NCI-H1417 treated with DMSO at 0.1 percent for 48 hours (cell line): ENCODE measurements around the gene PAXIP1.
A peak's percentile ranks its signal among the peaks of the same experiment; 100 is the strongest.
"Not testable (repeated sequence)": the region's sequence is repeated elsewhere in the genome, so short reads cannot be mapped to it uniquely, and the experiment has no call there.

Source experiments
- DNase-seq: peaks from one replicate; lab custom pipeline; 2025; lab: John Stamatoyannopoulos, UW

The PAXIP1 gene, protein sequence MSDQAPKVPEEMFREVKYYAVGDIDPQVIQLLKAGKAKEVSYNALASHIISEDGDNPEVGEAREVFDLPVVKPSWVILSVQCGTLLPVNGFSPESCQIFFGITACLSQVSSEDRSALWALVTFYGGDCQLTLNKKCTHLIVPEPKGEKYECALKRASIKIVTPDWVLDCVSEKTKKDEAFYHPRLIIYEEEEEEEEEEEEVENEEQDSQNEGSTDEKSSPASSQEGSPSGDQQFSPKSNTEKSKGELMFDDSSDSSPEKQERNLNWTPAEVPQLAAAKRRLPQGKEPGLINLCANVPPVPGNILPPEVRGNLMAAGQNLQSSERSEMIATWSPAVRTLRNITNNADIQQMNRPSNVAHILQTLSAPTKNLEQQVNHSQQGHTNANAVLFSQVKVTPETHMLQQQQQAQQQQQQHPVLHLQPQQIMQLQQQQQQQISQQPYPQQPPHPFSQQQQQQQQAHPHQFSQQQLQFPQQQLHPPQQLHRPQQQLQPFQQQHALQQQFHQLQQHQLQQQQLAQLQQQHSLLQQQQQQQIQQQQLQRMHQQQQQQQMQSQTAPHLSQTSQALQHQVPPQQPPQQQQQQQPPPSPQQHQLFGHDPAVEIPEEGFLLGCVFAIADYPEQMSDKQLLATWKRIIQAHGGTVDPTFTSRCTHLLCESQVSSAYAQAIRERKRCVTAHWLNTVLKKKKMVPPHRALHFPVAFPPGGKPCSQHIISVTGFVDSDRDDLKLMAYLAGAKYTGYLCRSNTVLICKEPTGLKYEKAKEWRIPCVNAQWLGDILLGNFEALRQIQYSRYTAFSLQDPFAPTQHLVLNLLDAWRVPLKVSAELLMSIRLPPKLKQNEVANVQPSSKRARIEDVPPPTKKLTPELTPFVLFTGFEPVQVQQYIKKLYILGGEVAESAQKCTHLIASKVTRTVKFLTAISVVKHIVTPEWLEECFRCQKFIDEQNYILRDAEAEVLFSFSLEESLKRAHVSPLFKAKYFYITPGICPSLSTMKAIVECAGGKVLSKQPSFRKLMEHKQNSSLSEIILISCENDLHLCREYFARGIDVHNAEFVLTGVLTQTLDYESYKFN

DNA sequence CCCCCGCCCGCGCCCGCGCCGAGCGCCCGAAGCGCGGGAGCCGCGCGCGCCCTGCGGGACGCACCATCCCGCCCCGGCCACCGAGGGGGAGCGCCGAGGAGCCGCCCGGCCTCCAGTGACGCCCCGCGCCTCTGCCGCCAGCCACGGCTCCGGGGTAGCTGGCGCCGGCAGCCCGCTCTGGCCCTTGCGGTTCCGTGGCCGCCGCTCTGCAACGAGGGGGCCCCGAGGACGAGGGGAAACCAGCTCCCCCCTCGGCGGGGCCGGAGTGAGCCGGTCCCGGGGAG is at the start of gene PAXIP1:
Gene PAXIP1, minus strand, starts transcription at position 33 of the 284 bp plus-strand sequence. CDS start 195 bp downstream, outside the sequence.
- DNase-seq, result no peak

DNA sequence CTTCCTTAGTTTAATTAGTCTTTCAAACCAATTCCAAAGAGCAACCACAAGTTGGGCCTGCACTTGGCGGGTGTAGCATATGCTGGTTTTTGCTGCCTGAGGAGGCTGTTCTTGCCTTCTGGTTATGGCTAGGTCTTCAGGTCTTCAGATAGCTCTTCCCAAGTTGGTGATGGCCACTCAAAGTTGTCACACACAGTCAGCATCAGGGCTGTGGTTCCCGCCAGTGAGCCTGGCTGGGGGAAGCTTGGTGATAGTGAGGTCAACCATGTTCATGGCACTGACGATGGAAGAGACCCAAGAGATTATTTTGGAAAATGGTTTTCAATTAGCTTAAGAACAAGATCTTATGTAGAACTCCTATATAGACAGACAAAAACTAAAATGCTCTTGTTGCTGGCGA is 48.4 kb upstream of the PAXIP1 start:
- no peak for DNase-seq

DNA sequence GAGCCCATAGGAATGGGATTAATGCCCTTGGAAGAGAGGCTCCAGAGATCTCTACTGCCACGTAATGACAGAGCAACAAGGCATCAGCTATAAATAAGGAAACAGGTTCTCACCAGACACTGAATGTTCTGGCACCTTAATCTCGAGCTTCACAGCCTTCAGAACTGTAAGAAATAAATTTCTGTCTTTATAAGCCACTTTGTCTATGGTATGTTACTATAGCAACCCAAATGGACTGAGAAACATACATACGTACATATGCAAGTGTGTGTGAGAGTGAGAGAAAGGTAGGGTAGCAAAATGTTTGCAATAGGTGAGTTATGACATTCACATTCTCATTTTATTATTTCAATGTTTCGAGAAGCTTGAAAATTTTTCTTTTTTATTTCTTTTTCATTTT is 45.1 kb upstream of the PAXIP1 start:
- no peak for DNase-seq

DNA sequence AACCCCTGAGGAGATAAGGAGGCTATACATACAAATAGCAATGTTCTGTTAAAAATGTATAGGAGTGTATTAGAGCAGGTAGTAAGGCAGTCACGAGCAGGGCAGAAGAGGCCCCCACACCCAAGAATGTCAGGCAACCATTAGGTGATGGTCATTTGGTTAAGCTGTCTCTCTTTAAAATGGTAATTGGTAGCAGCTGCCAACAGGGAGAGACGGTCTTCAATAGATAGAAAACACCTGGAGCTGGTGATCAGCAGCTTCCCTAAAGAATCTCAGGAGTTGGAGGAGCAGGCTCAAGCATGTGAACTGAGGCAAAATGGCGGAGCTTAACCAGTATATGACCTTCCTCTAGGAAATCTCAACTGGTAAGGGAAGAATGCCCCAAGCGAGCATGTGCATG is 40.8 kb upstream of the PAXIP1 start:
- DNase-seq, result no peak

DNA sequence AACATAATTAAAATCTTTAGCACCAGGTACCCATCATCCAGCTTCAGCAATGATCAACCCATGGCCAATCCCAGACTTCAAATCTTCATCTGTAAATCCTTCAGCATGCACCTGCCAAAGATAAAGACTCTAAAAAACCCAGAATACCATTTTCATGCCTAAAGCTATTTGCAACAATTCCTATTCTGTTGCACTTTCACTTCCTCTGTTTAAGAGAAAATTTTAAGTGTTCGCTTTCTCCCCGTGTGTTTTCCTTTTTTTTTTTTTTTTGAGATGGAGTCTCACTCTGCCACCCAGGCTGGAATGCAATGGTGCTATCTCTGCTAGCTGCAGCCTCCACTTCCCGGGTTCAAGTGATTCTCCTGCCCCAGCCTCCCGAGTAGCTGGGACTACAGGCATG is 35.4 kb upstream of the PAXIP1 start:
- no peak for DNase-seq

DNA sequence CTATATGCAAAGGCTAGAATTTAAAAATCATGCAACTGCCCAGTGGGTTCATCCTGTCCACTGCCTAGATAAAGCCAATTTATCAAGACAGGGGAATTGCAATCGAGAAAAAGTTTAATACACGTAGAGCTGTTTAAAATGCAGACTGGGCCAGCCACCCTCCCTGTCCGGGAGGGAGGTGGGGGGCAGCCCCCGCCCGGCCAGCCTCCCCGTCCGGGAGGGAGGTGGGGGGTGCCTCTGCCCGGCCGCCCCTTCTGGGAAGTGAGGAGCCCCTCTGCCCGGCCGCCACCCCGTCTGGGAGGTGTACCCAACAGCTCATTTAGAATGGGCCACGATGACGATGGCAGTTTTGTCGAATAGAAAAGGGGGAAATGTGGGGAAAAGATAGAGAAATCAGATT is 31.6 kb upstream of the PAXIP1 start:
- DNase-seq, result not testable (repeated sequence)

DNA sequence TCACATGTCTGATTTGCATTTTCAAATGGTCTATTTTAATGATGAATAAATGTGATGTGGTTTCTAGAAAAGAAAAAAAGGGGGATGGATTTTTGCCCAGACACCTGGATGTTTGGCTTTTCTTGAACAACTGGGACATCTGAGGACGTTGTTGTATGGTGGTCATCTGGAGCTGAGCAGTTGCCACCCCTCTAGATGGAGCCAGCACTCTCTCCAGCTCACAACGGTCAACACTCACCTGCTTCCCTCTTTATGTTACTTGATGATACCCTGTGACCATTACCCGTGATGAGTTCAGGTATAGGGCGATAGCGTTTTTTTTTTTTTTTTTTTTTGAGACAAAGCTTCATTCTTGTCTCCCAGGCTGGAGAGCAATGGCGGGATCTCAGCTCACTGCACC is 30.1 kb upstream of the PAXIP1 start:
- no peak for DNase-seq

DNA sequence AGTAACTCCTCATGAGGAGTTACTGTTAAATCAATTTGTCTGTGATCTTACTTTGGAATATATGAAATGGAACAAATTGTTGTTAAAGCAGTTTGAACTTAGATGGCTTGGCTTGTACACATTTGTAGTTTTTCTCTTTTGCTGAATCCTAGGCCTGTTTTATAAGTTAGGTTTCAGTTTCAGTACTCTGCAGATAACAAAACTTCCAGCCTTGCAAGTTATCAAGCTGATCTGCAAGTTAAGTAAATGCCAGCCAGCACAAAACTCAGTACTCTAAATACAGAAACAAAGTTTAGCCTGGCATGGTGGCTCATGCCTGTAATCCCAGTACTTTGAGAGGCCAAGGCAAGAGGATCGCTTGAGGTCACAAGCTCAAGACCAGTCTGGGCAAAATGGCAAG is 25.0 kb upstream of the PAXIP1 start:
- no peak for DNase-seq

DNA sequence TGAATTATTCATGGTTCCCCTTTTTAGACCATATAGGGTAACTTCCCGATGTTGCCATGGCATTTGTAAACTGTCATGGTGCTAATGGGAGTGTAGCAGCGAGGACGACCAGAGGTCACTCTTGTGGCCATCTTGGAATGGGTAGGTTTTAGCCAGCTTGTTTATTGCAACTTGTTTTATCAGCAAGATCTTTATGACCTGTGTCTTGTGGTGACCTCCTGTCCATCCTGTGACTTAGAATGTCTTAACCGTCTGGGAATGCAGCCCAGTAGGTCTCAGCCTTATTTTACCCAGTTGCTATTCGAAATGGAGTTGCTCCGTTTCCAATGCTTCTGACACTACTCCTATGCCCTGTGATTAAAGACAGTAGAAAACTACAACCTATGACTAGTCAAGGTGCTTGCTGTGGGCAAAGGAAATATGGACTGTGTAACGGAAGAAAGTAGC is 18.8 kb upstream of the PAXIP1 start:
- DNase-seq, result no peak

DNA sequence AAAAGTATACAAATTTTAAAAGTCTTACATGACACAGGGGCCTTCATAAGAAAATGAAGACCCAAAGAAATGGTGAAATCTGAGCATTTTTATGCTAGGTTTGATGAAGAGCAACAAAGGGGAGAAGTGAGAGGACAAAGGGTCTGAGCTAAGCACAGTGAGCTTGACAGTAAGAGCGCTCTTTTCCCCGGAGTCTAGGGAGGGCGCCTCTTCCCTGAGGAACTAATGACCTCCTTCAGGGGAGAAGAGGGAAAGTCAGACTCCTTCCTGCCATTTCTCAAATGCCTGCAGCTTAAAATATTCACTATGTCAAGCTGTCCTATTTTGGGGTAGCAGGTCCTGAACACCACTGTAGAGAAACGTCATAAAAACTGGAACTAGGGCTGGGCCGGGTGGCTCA is 18.1 kb upstream of the PAXIP1 start:
- DNase-seq, result no peak

DNA sequence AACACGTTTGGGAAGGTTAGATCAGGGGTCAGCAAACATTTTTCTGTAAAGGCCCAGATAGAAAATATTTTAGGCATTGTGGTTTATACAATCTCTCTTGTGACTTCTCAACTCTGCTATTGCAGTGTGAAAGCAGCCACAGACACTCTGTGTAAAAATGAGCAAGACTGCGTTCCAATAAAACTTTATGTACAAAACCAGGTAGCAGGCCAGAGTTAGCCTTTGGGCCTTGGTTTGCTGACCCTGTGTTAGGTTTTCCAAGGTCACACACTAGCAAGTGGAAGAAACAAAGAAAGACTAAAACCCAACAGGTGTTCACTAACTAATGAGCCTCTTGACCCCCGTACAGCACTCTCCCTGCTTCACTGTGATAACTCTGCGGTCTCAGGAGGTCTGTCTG is 14.9 kb upstream of the PAXIP1 start:
- no peak for DNase-seq

DNA sequence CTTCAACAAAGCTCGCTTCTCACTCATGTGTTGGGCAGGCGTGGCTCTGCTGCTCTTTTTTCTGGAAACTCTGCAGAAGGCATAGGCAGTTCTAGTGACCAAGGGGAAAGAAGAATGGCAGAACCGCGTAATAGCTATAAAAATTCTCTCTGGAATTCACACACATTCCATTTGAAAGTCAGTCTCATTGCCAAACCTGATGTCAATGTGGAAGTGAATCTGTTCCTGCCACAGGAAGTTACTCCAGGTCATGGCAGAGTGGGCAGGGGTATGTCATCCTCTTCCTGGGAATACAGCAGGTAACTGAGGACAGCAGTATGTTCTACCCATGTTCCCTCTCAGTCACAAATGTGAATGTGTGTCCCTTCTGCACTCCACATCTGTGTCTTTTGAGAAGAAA is 8.2 kb upstream of the PAXIP1 start:
- DNase-seq, result no peak

DNA sequence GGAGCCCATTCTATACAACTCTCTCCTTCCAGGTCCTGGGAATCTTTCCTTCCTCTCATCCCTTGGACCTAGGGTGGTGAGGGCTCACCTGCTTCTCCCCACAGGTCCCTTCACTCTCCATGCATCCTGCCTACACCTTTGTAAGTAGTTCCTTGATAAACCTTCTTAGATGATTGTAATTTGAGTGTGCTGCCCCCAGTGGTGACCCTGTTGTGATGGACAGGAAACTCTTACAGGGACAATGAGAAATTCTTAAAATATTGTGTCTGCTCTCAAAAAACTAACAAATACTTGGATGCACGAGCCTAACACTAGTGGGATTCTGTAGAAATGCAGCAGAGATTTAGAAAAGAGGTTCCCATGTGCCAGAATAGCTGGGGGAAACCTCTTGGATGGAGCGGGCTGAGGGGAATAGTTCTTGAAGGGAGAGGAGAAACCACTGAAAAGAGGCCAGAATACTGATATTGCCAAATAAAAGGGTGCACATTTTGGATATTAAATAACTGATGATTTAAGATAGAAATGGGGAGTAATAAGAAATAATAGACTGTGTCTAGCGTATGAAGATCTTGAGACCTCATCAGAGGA is 6.7 kb upstream of the PAXIP1 start:
- no peak for DNase-seq

DNA sequence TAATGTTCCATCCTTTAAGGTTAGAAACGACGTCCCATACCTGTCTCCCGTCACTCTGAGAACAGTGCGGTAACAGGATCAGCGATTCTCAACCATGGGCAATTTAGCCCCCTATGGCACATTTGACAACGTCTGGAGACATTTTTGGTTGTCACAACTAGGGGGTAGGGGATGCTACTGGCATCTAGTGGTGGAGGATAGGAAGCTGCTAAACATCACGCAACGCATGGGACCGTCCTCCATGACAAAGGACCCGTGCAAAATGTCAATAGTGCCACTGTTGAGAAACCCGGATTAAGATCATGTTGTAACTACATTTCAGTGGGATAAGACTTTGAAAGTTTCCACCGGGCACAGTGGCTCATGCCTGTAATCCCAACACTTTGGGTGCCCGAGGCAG is 5.0 kb upstream of the PAXIP1 start:
- DNase-seq, result no peak

DNA sequence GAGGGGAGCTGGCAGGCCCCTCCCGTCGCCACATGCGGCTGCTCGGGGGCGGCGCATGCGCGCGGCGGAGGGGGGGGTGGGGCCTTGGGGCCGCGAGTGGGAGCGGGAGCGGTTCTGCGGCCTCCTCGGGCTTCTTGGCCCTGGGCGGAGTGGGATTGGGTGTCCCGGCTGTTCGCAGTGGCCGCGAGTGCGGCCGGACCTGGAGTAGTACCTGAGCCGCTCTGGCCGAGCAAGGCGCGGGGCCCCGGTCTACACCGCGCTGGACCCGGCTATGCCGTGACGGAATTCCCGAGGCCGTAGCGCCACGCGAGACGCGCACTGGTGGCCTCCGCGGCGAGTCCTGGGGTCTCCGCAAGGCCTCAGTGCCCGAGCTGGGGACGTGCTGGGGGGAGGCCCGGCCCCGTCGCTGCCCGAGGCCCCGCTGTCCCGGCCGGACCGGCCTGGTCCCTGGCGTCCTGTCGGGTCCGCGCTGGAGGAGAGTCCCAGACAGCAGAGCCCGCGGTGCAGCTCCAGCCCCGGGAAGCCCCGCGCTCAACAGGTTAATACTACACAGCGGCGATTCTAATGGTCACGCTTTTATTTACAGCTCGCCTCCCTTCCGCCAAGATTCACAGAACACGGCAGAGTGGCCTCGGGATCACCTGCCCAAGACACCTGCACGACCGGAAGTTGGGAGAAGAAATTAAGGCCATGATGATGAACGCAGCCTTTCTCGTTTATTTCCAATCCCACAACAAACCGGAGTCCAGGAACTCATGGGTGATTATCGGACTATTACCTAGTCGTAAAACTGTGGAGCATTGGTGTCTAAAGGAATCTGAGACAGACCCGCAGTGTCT is 671 bp upstream of the PAXIP1 start:
- DNase-seq, result peak; percentile 51

DNA sequence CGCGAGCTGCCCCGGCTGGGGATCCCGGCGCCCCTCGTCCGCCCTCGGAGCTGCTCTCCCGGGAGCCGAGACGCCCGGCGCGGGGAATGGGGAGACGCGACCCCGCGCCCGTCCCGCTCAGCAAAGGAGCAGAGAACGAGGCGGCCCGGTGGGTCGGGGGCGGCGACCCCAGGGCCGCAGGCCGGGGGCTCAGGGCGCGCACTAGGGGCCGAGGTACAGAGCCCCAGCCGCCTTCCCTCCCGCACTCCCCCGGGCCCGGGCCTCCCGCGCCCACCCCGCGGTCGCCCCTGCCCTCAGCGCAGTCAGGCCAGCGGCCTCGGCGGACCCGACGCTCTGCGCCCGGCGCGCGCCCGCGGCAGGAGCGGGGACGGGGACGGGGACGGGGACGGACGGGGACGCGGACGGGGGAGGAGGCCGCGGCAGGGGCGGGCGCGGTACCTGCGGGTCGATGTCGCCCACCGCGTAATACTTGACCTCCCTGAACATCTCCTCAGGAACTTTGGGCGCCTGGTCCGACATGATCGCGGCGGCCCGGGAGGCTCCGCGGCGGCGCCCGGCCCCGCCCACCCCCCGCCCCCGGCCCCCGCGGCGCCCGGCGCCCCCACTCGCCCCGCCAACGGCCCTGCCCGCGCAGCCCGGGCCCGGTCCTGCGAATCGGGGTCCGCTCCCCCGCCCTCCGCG is 373 bp downstream of the PAXIP1 start:
- no peak for DNase-seq

DNA sequence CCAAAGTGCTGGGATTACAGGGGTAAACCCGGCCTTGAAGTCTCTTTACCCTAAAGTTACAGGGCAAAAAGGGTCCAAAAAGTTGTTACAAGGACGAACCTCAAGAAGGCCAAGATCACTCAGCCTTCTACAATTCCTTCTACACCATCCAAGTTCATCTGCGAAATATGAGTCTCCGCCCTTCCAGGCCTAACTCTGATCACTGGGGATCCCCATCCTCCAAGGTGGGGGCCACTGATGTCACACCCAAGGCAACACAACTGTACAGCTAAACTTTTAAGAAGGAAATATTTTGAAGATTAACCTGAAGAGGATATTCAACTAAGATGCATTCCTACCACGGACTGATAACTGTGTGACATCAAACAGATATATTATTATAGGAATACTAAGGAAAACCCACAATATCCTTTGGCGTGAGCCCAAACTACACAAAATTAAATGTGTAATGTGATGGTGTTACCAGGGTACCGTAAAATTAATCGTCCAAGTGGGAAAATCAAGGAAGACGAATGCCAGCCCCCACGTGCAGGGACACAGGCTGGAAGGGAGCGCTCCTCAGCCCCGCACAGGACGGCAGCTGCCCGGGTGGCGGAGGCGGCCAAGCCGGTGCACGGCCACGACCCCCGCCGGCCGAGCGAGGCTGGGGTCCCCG is 1.0 kb downstream of the PAXIP1 start:
- DNase-seq, result no peak

DNA sequence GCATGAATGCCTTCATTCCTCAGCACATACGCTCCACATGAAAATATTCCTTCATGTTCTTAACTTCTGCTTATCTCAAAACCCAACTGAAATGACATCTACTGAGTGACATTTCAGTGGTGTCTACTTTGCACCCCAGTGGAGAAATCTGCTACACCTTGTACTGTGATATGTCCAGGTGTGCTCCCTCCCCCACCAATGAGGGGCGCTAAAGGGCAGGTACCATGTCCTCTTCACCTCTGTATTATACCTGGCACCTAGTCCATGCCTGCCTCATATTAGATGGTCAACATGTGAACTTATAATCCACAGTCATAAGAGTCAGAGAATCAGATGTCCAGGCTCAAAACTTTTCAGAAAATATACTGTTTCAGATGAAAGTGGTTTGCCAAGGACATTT is 2.1 kb downstream of the PAXIP1 start:
- no peak for DNase-seq

DNA sequence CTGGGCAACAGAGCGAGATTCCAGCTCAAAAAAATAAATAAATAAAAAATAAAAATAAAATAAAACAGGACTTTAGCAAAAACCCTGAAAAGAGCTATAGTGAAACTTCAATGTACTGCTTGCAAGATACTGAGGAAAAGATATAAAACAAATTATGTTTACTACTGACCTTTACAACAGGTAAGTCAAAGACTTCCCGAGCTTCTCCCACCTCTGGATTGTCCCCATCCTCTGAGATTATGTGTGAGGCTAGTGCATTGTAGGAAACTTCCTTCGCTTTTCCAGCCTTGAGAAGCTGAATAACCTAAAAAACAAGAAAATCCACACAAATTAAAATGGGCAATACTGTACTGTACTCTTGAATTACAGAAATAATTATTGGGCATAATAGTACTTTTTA is 4.4 kb downstream of the PAXIP1 start:
- DNase-seq, result no peak

DNA sequence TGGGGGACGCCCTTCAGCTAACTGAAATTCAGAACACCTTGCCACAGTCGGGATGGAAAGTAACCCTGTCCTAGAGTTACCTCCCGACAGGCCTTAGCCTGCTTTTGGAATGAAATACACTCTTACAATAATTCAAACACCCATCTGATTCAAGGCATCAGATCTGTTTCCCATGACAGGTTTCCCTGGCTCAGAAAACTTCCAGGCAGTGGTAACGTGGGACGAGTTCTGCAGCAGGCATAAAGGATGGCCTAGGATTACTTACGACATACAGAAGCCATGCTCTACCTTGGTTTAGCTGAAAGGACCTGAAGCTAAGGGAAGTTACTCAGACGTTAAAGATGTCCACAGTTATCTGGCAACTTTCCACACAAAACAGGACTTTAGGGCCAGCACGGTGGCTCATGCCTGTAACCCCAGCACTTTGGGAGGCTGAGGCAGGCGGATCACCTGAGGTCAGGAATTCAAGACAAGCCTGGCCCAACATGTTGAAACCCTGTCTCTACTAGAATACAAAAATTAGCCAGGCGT is 5.0 kb downstream of the PAXIP1 start:
- no peak for DNase-seq
